Myocyte (in vitro differentiated cells): ENCODE measurements around the gene TMEM183A. TPM values are rescaled to one million over a fixed set of nuclear protein-coding genes. Genes with fewer than 3 reads are reported as not detected.

Source experiments
- DNase-seq: peaks from one replicate; pipeline ENCODE4 v3.0.0-alpha.2; 2012; ENCODE audit warnings: low read depth
- total RNA-seq: library from RNA; depleted of rRNA; stranded (reverse); fragments of >200 nt; gene quantifications from 2 replicates; pipeline ENCODE4 v1.2.3, GENCODE V29; 2014

The TMEM183A gene
- total RNA-seq, 1 donor from 2014 or later, result 108 TPM

GRCh38 chr1:203066965-203067364 lies 59.8 kb downstream of the TMEM183A start:
- DNase-seq, result no peak

- peak; percentile 94 for DNase-seq
These were observed 62.0 kb downstream of the TMEM183A start for GRCh38 chr1:203069030-203069747.

GRCh38 chr1:203072002-203072602 lies 64.9 kb downstream of the TMEM183A start:
- DNase-seq, result no peak

- peak; percentile 52 for DNase-seq
These were observed 65.7 kb downstream of the TMEM183A start for GRCh38 chr1:203072911-203073310.

- DNase-seq, result no peak
These were observed 66.3 kb downstream of the TMEM183A start for GRCh38 chr1:203073469-203073868.

Other genes starting within 250 kb of the TMEM183A start
- gene KDM5B, start 199.0 kb upstream of the TMEM183A start, total RNA-seq, result 47.3 and 53.0 TPM in 2 replicates
- gene PCAT6, start 196.4 kb upstream of the TMEM183A start, total RNA-seq, result 0.78 and 0.99 TPM in 2 replicates
- 5.6 and 7.5 TPM in 2 replicates for gene RABIF, start 118.2 kb upstream of the TMEM183A start, total RNA-seq
- 42.8 and 51.9 TPM in 2 replicates for gene KLHL12, start 80.1 kb upstream of the TMEM183A start, total RNA-seq
- gene ADIPOR1, start 49.1 kb upstream of the TMEM183A start, total RNA-seq, result 166 and 230 TPM in 2 replicates
- 784 and 884 TPM in 2 replicates for gene CYB5R1, start 40.1 kb upstream of the TMEM183A start, total RNA-seq
- gene PPFIA4, start 19.1 kb downstream of the TMEM183A start, total RNA-seq, result 122 and 180 TPM in 2 replicates
- gene MYOG, start 78.6 kb downstream of the TMEM183A start, total RNA-seq, result 882 and 1,586 TPM in 2 replicates
- gene ADORA1, start 120.4 kb downstream of the TMEM183A start, total RNA-seq, result 27.4 and 42.0 TPM in 2 replicates
- 1,679 and 2,440 TPM in 2 replicates for gene MYBPH, start 168.5 kb downstream of the TMEM183A start, total RNA-seq
- 0.37 and 1.2 TPM in 2 replicates for gene CHI3L1, start 179.3 kb downstream of the TMEM183A start, total RNA-seq
- 5.0 and 7.7 TPM in 2 replicates for gene CHIT1, start 222.3 kb downstream of the TMEM183A start, total RNA-seq